Lower leg skin (tissue), 3 donors: Measurements from ENCODE around the gene KPNA2.

Experiments used
- POLR2A ChIP-seq, 2 donors: fragments of 450-650 bp; IDR thresholded peaks; one replicate each; pipeline ENCODE4 v1.6.1; 2016 to 2017; ENCODE audit warnings: antibody characterized with exemption in 2 of 2, mild to moderate bottlenecking in 1 of 2, moderate library complexity in 1 of 2
- TF ChIP-seq, protein P1 (sequence below), 3 donors: fragments of 450-650 bp; IDR thresholded peaks; one replicate each; pipeline ENCODE4 v1.5.1; 2016; ENCODE audit warnings: antibody characterized with exemption in 3 of 3, mild to moderate bottlenecking in 3 of 3, moderate library complexity in 2 of 3

DNA sequence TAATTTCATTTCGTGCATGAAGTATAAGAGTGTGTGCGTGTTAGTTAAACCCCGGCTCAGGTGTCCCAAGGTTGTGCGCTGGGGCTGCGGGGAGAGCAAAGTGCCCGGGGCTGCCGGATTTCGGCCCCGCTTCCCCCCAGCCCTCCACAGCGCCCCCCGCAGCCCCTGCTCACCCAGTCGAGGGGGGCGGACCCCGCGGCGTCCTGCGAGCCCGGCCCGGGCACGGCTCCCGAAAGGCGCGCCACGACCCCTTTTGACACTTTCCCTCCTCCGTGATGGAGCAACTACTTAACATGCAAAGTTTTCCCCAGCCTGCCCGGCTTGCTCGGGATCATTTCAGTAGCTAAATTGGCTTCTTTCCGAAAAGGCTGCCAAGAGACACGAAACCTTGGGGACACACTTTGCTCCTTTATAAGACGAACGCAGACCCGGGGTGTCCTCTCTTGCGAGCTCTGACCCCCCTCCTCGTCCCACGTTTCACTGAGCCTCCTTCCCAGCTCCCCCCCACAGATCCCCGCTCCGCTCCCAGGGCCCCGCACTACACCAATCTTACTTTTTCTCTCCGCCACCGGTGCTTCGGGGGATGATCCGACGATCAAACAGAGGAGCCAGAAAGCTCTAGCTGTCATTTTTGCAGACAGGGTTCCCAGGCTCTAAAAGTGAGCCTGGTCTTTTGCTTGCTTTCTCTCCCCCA, 39.8 kb upstream of the KPNA2 start:
- TF ChIP-seq, protein P1, sequence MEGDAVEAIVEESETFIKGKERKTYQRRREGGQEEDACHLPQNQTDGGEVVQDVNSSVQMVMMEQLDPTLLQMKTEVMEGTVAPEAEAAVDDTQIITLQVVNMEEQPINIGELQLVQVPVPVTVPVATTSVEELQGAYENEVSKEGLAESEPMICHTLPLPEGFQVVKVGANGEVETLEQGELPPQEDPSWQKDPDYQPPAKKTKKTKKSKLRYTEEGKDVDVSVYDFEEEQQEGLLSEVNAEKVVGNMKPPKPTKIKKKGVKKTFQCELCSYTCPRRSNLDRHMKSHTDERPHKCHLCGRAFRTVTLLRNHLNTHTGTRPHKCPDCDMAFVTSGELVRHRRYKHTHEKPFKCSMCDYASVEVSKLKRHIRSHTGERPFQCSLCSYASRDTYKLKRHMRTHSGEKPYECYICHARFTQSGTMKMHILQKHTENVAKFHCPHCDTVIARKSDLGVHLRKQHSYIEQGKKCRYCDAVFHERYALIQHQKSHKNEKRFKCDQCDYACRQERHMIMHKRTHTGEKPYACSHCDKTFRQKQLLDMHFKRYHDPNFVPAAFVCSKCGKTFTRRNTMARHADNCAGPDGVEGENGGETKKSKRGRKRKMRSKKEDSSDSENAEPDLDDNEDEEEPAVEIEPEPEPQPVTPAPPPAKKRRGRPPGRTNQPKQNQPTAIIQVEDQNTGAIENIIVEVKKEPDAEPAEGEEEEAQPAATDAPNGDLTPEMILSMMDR (IDR thresholded peaks at IDR 0.05): no peak
- no peak for TF ChIP-seq POLR2A (IDR thresholded peaks at IDR 0.05)
